A673 (cell line): ENCODE data around the gene UGT2A1. TPM values are rescaled to one million over a fixed set of nuclear protein-coding genes. Genes with fewer than 3 reads are reported as not detected.

Experiments
- BruUV-seq: library from RNA; stranded (reverse); fragments of 400-500 nt; replicated peaks from 2 replicates; lab custom pipeline; 2021; lab: Mats Ljungman, UMichigan
- CTCF ChIA-PET: fragments of 300-600 bp; sonication (Branson Sonifier 250); formaldehyde crosslinking; loops from one replicate; lab custom pipeline; 2022; ENCODE audit warnings: antibody characterized with exemption; lab: Charles Lee
- POLR2A ChIA-PET: fragments of 300-600 bp; sonication (Branson Sonifier 250); formaldehyde crosslinking; loops from one replicate; lab custom pipeline; 2022; ENCODE audit warnings: antibody characterized with exemption; ENCODE audit not compliant: low non-redundant PET; lab: Charles Lee
- DNase-seq: peaks from one replicate; pipeline ENCODE4 v3.0.0-alpha.2; 2015; ENCODE audit warnings: low spot score
- H3K27ac ChIP-seq: fragments of 200-600 bp; sonication (generic); 2 replicates; pipeline ENCODE4 v1.5.1; 2016; ENCODE audit warnings: mixed run types, low read depth, mild to moderate bottlenecking, mixed read lengths, antibody characterized with exemption, low read length; ENCODE audit not compliant: poor library complexity, severe bottlenecking
- H3K27me3 ChIP-seq: fragments of 200-600 bp; sonication (generic); replicated peaks from 2 replicates; pipeline ENCODE4 v1.6.1; 2017; ENCODE audit warnings: mixed run types, low read depth, mild to moderate bottlenecking, mixed read lengths, antibody characterized with exemption, low read length; ENCODE audit not compliant: insufficient read depth, poor library complexity
- H3K36me3 ChIP-seq: fragments of 200-600 bp; sonication (generic); 2 replicates; pipeline ENCODE4 v1.6.1; 2016; ENCODE audit warnings: mixed run types, mild to moderate bottlenecking, mixed read lengths, antibody characterized with exemption, low read length; ENCODE audit not compliant: insufficient read depth, poor library complexity, severe bottlenecking
- H3K4me1 ChIP-seq: fragments of 200-600 bp; sonication (generic); 2 replicates; pipeline ENCODE4 v1.6.1; 2017; ENCODE audit warnings: mixed run types, mild to moderate bottlenecking, mixed read lengths, antibody characterized with exemption, low read length; ENCODE audit not compliant: insufficient read depth, poor library complexity, severe bottlenecking
- H3K4me3 ChIP-seq: fragments of 200-600 bp; sonication (generic); 2 replicates; pipeline ENCODE4 v1.5.1; 2016; ENCODE audit warnings: low read depth, mixed run types, mild to moderate bottlenecking, mixed read lengths, low read length; ENCODE audit not compliant: poor library complexity, severe bottlenecking
- H3K9me3 ChIP-seq: fragments of 200-600 bp; sonication (generic); 2 replicates; pipeline ENCODE4 v1.6.1; 2016; ENCODE audit warnings: mixed run types, low read depth, mild to moderate bottlenecking, mixed read lengths, antibody characterized with exemption, low read length; ENCODE audit not compliant: poor library complexity, severe bottlenecking
- CTCF ChIP-seq: fragments of 300-800, 200-600 bp; sonication (generic); conservative IDR thresholded peaks from 2 replicates; pipeline ENCODE4 v1.5.1; 2017; ENCODE audit warnings: low read depth, mild to moderate bottlenecking, antibody characterized with exemption, low read length, moderate library complexity, mixed read lengths
- EZH2 ChIP-seq: fragments of 200-600 bp; sonication (generic); IDR thresholded peaks from 2 replicates; pipeline ENCODE4 v1.6.1; 2017; ENCODE audit warnings: borderline replicate concordance, low read depth, mild to moderate bottlenecking, mixed read lengths, antibody characterized with exemption, low read length; ENCODE audit not compliant: poor library complexity, severe bottlenecking
- intact Hi-C: fragments of 100-400 bp; cut with micrococcal nuclease; formaldehyde crosslinking; loops from one replicate; pipeline ENCODE4 v1.10.0; 2022; ENCODE audit not compliant: unreplicated experiment
- total RNA-seq: library from RNA; stranded (reverse); gene quantifications from 2 replicates; pipeline ENCODE4 v1.2.3, GENCODE V29; 2021

UGT2A1 gene
- total RNA-seq, 1 experiment from 2014 or later: not detected

GRCh38 chr4:69649207-69649606, 3.8 kb downstream of the UGT2A1 start:
- H3K27ac ChIP-seq: no peak overlapping the region

GRCh38 chr4:69642961-69643360, 10.1 kb downstream of the UGT2A1 start:
- POLR2A ChIA-PET: no interaction called here
- H3K4me3 ChIP-seq: no peak overlapping the region
- TF ChIP-seq CTCF: no peak
- no peak for TF ChIP-seq EZH2
- no peak overlapping the region for H3K27ac ChIP-seq
- H3K9me3 ChIP-seq: no peaks in the 10 kb centered on the region
- DNase-seq: no peak
- intact Hi-C loops: no loop called here
- no peaks in the 10 kb centered on the region for H3K36me3 ChIP-seq
- BruUV-seq: no TSS peak
- CTCF ChIA-PET: no interaction called here
- H3K27me3 ChIP-seq: no peaks in the 10 kb centered on the region
- H3K4me1 ChIP-seq: no peaks in the 10 kb centered on the region

More at GRCh38 chr4:69649207-69649606, 3.8 kb downstream of the UGT2A1 start:
- no peak for DNase-seq
- intact Hi-C loops: no loop called here
- no peak overlapping the region for H3K4me3 ChIP-seq
- no peak for TF ChIP-seq CTCF
- no peak for TF ChIP-seq EZH2
- ChIA-PET POLR2A (no interaction called here), CTCF (no interaction called here)
- BruUV-seq: no TSS peak
- no peaks in the 10 kb centered on the region for H3K36me3 ChIP-seq
- no peaks in the 10 kb centered on the region for H3K27me3 ChIP-seq
- H3K4me1 ChIP-seq: no peaks in the 10 kb centered on the region
- no peaks in the 10 kb centered on the region for H3K9me3 ChIP-seq

- TF ChIP-seq CTCF: no peak
- TF ChIP-seq EZH2: no peak
- ChIA-PET POLR2A (no interaction called here), CTCF (no interaction called here)
- Histone ChIP-seq H3K27ac (no peak overlapping the region), H3K4me1 (no peaks in the 10 kb centered on the region), H3K27me3 (no peaks in the 10 kb centered on the region), H3K4me3 (no peak overlapping the region), H3K9me3 (no peaks in the 10 kb centered on the region), H3K36me3 (no peaks in the 10 kb centered on the region)
- intact Hi-C loops: no loop called here
- BruUV-seq: no TSS peak
- DNase-seq: no peak
These were observed 12.8 kb downstream of the UGT2A1 start for GRCh38 chr4:69640289-69640688.
